Body of pancreas (tissue), 4 donors: ENCODE results near the gene MDN1. TPM values are rescaled to one million over a fixed set of nuclear protein-coding genes. Genes with fewer than 3 reads are reported as not detected.
"Not testable (repeated sequence)": the region's sequence is repeated elsewhere in the genome, so short reads cannot be mapped to it uniquely, and the experiment has no call there.

Source experiments
- ATAC-seq: fragments of 150-250 bp; one replicate; pipeline ENCODE4 v1.9.1; 2016
- DNase-seq, 4 donors: peaks; one replicate each; pipeline ENCODE4 v3.0.0-alpha.2; 2019
- H3K27ac ChIP-seq, 4 donors: fragments of 200-600 bp; sonication (generic); 1 replicate in 3 of 4; 2 replicates in 1 of 4; pipeline versions ENCODE4 v1.5.1 to v1.6.1; 2016 to 2019; ENCODE audit warnings: mild to moderate bottlenecking in 1 of 4, mixed read lengths in 1 of 4, moderate library complexity in 1 of 4
- H3K27me3 ChIP-seq, 2 donors: fragments of 200-600 bp; sonication (generic); one replicate each; pipeline ENCODE4 v1.6.0; 2016; ENCODE audit warnings: mild to moderate bottlenecking in 1 of 2
- H3K36me3 ChIP-seq, 2 donors: fragments of 200-600 bp; sonication (generic); replicated peaks in 1 of 2; 2 replicates each; pipeline ENCODE4 v1.5.1; 2016; ENCODE audit warnings: low read depth in 2 of 2; ENCODE audit not compliant: insufficient read depth in 1 of 2
- H3K4me1 ChIP-seq: fragments of 200-600 bp; sonication (generic); one replicate; pipeline ENCODE4 v1.6.0; 2016
- H3K4me3 ChIP-seq, 2 donors: fragments of 200-600 bp; sonication (generic); 1 replicate in 1 of 2; 2 replicates in 1 of 2; pipeline ENCODE4 v1.5.1; 2016 to 2019
- H3K9me3 ChIP-seq, 3 donors: fragments of 200-600 bp; sonication (generic); 1 replicate in 2 of 3; 2 replicates in 1 of 3; pipeline ENCODE4 v1.5.1; 2016
- POLR2A ChIP-seq, 3 donors: fragments of 450-650 bp; IDR thresholded peaks; one replicate each; pipeline ENCODE4 v1.6.1; 2016; ENCODE audit warnings: antibody characterized with exemption in 3 of 3, mild to moderate bottlenecking in 2 of 3
- WGBS, 2 donors: methylation state at CpG; one replicate each; pipeline ENCODE4 v1.1.5; 2017; 5-methylcytosine and 5-hydroxymethylcytosine counted together
- intact Hi-C: fragments of 100-400 bp; cut with DNase I; formaldehyde crosslinking; loops from one replicate; pipeline ENCODE4 v1.15.1; 2023
- total RNA-seq, 2 donors: library from RNA; depleted of rRNA; stranded (reverse); fragments of >200 nt; gene quantifications; one replicate each; pipeline ENCODE4 v1.1.0, GENCODE V29; 2016
- TF ChIP-seq, protein P1 (sequence below), 7 experiments: fragments of 450-650 bp in 4 of 7; fragments of 200-600 bp in 3 of 7; sonication (generic) in 3 of 7; IDR thresholded peaks; one replicate each; pipeline ENCODE4 v1.5.1; 2016 to 2019; ENCODE audit warnings: antibody characterized with exemption in 7 of 7

MDN1 gene
- total RNA-seq, 2 donors from 2014 or later = 17.9 to 26.7 TPM

DNA sequence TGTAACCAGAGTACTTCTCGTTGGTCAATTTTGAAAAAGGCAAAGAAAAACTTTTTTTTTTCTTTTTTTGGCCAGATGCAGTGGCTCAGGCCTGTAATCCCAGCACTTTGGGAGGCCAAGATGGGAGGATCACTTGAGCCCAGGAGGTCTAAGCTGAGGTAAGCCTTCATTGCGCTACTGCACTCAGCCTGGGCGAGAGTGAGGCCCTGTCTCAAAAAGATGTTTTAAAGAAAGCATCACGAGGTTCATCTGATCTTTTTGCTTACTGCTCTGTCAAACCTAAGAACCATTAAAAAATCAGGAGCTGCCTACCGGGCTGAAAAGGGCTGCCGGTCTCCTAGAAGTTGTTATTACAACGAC lies 181.7 kb downstream of the MDN1 start:
- Histone ChIP-seq H3K4me3 (peak overlapping the region; percentile 20 to 64), H3K9me3 (no peaks in the 10 kb centered on the region), H3K27me3 (no peaks in the 10 kb centered on the region), H3K4me1 (peaks cover 15% of the 10 kb centered on the region), H3K27ac (peak overlapping the region; percentile 81 to 95 (median 90)), H3K36me3 (no peaks in the 10 kb centered on the region)
- intact Hi-C loops = no loop called here
- ATAC-seq (no peak), DNase-seq (no peak)
- TF ChIP-seq, protein P1, sequence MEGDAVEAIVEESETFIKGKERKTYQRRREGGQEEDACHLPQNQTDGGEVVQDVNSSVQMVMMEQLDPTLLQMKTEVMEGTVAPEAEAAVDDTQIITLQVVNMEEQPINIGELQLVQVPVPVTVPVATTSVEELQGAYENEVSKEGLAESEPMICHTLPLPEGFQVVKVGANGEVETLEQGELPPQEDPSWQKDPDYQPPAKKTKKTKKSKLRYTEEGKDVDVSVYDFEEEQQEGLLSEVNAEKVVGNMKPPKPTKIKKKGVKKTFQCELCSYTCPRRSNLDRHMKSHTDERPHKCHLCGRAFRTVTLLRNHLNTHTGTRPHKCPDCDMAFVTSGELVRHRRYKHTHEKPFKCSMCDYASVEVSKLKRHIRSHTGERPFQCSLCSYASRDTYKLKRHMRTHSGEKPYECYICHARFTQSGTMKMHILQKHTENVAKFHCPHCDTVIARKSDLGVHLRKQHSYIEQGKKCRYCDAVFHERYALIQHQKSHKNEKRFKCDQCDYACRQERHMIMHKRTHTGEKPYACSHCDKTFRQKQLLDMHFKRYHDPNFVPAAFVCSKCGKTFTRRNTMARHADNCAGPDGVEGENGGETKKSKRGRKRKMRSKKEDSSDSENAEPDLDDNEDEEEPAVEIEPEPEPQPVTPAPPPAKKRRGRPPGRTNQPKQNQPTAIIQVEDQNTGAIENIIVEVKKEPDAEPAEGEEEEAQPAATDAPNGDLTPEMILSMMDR (IDR thresholded peaks at IDR 0.05) = no peak
- TF ChIP-seq POLR2A (IDR thresholded peaks at IDR 0.05) = no peak
- 6 to 9% methylated on average over 7 of the region's 7 CpGs for WGBS, 2 donors

DNA sequence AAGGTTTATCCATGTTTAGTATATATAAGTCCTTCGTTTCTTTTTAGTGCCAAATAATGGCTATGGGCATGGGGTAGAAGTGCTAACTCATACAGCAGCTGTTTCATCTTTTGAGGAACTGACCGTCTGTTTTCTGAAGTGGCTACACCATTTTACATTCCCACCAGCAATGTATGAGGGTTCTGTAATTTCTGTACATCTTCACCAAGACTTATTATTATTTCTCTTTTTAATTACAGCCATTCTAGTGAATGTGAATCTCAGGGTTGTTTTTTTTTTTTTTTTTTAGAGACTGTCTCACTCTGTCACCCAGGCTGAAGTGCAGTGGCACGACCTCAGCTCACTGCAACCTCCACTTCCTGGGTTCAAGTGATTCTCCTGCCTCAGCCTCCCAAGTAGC lies 183.2 kb downstream of the MDN1 start:
- intact Hi-C loops = not testable (repeated sequence)
- peaks cover 15% of the 10 kb centered on the region for H3K4me1 ChIP-seq

DNA sequence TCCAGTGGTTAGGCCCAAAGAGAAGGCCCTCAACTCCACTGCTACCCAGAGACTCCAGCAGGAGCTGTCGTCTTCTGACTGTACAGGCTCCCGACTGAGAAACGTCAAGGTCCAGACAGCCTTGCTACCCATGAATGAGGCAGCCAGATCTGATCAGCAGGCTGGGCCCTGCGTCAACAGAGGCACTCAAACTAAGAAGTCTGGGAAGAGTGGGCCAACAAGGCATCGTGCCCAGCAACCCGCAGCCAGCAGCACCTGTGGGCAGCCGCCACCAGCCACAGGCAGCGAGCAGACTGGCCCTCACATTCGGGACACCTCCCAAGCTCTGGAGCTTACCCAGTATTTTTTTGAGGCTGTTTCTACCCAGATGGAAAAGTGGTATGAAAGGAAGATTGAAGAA lies 189.1 kb downstream of the MDN1 start:
- Histone ChIP-seq H3K27me3 (no peaks in the 10 kb centered on the region), H3K4me3 (no peak overlapping the region), H3K36me3 (peaks cover 0 to 3% of the 10 kb centered on the region in 2 donors), H3K9me3 (no peaks in the 10 kb centered on the region), H3K4me1 (no peaks in the 10 kb centered on the region), H3K27ac (no peak overlapping the region)
- WGBS, 2 donors = 53 to 79% methylated on average over 3 to 9 of the region's 9 CpGs
- ATAC-seq (no peak), DNase-seq (peak in 3 of 4 donors; percentile 8 to 47 (median 39))
- intact Hi-C loops = no loop called here
- no peak for TF ChIP-seq POLR2A (IDR thresholded peaks at IDR 0.05)
- TF ChIP-seq, protein P1 (IDR thresholded peaks at IDR 0.05) = no peak

More for the DNA sequence above, 183.2 kb downstream of the MDN1 start:
- H3K9me3 ChIP-seq, H3K36me3 ChIP-seq, H3K27ac ChIP-seq, ATAC-seq, DNase-seq, H3K27me3 ChIP-seq, H3K4me3 ChIP-seq: not testable (repeated sequence)
- WGBS, 2 donors = 99% methylated on average over 3 of the region's 3 CpGs

DNA sequence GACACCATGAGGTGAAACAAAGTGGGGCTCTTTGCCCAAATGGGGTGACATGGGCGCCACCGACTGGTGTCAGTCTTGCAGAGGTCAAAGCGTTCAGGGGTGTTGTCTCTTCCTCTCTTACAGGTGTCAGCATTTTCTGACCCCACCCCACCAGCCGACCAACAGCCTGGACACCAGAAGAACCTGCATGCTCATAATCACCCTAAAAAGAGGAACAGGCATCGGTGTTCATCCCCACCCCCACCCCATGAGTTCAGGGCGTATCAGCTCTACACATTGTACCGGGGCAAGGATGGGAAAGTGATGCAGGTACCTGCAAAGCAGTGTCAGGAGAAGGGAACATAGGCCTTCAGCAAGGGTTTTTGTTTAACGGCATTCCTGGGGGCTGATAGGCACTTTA lies 195.8 kb downstream of the MDN1 start:
- ATAC-seq = no peak

DNA sequence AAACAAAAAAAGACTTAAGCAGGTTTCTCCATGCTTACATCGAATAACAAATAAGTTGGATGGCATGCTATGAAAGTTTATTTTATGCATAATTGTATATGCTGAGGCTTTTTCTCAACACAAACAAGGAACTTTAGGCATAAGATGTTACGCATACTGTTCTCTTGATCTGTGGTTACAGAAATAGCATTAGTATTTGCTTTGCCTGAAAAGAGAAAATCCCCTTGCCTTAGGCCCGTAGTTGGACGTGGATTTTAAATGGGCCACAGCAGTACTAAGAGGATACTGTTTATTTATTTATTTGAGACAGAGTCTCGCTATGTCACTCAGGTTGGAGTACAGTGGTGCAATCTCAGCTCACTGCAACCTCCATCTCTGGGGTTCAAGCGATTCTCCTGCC lies 200.0 kb downstream of the MDN1 start:
- H3K27me3 ChIP-seq = no peaks in the 10 kb centered on the region
- no peak for DNase-seq
- WGBS, 2 donors = 93 to 95% methylated on average over 6 of the region's 6 CpGs
- H3K4me3 ChIP-seq = no peak overlapping the region
- H3K36me3 ChIP-seq = no peaks in the 10 kb centered on the region
- TF ChIP-seq, protein P1 (IDR thresholded peaks at IDR 0.05) = no peak
- no peak for TF ChIP-seq POLR2A (IDR thresholded peaks at IDR 0.05)
- ATAC-seq = no peak
- no peak overlapping the region for H3K27ac ChIP-seq
- intact Hi-C loops = loop anchor here (10.0 kb wide), 1 partner anchor 635 kb away; no protein-coding TSS in a partner anchor
- H3K4me1 ChIP-seq = no peaks in the 10 kb centered on the region
- H3K9me3 ChIP-seq = no peaks in the 10 kb centered on the region

More for the DNA sequence above, 195.8 kb downstream of the MDN1 start:
- no peak overlapping the region for H3K4me3 ChIP-seq
- no peaks in the 10 kb centered on the region for H3K4me1 ChIP-seq
- intact Hi-C loops = no loop called here
- DNase-seq = no peak
- H3K27me3 ChIP-seq = no peaks in the 10 kb centered on the region
- TF ChIP-seq, protein P1 (IDR thresholded peaks at IDR 0.05) = no peak
- H3K36me3 ChIP-seq = peaks cover 0 to 3% of the 10 kb centered on the region in 2 donors
- no peaks in the 10 kb centered on the region for H3K9me3 ChIP-seq
- 80 to 87% methylated on average over 7 to 8 of the region's 8 CpGs for WGBS, 2 donors
- no peak overlapping the region for H3K27ac ChIP-seq
